GM19324 (cell line): ENCODE measurements around the gene ZNF777.
"Not testable (repeated sequence)": the region's sequence is repeated elsewhere in the genome, so short reads cannot be mapped to it uniquely, and the experiment has no call there.

Experiments used
- ATAC-seq: cut with Tn5 transposase; IDR thresholded peaks from one replicate; pipeline ENCODE4 v1.9.1; 2021; ENCODE audit warnings: mild to moderate bottlenecking, moderate library complexity; ENCODE audit not compliant: unreplicated experiment, low FRiP score

Gene ZNF777

GRCh38 chr7:149460493-149461277, at the start of gene ZNF777:
TSS of gene ZNF777 (minus strand) at chr7:149461062. CDS start at chr7:149456022, 5,040 bp downstream.
- ATAC-seq, result peak; percentile 96

- ATAC-seq, result no peak
These were observed 49.4 kb upstream of the ZNF777 start for GRCh38 chr7:149510248-149510647.

- ATAC-seq, result no peak
These were observed 48.9 kb upstream of the ZNF777 start for GRCh38 chr7:149509774-149510173.

- no peak for ATAC-seq
These were observed 44.7 kb upstream of the ZNF777 start for GRCh38 chr7:149505551-149505950.

- no peak for ATAC-seq
These were observed 40.8 kb upstream of the ZNF777 start for GRCh38 chr7:149501651-149502050.

- no peak for ATAC-seq
These were observed 40.0 kb upstream of the ZNF777 start for GRCh38 chr7:149500910-149501309.

GRCh38 chr7:149500201-149500600, 39.3 kb upstream of the ZNF777 start:
- no peak for ATAC-seq

GRCh38 chr7:149498811-149499210, 37.9 kb upstream of the ZNF777 start:
- ATAC-seq, result no peak

- peak; percentile 95 for ATAC-seq
These were observed 36.8 kb upstream of the ZNF777 start, which contains the start of gene ZNF746 for GRCh38 chr7:149497467-149498261. TSS of gene ZNF746 (minus strand) at chr7:149497809. CDS start at chr7:149497536, 273 bp downstream.

GRCh38 chr7:149496642-149497391, 36.0 kb upstream of the ZNF777 start:
- peak; percentile 41 for ATAC-seq

GRCh38 chr7:149495785-149496641, 35.2 kb upstream of the ZNF777 start:
- no peak for ATAC-seq

GRCh38 chr7:149494738-149495368, 34.0 kb upstream of the ZNF777 start:
- no peak for ATAC-seq

GRCh38 chr7:149493975-149494374, 33.1 kb upstream of the ZNF777 start:
- not testable (repeated sequence) for ATAC-seq

- no peak for ATAC-seq
These were observed 32.5 kb upstream of the ZNF777 start for GRCh38 chr7:149493366-149493765.

GRCh38 chr7:149490083-149490760, 29.4 kb upstream of the ZNF777 start:
- no peak for ATAC-seq

GRCh38 chr7:149489391-149490024, 28.6 kb upstream of the ZNF777 start:
- no peak for ATAC-seq

- ATAC-seq, result no peak
These were observed 18.7 kb upstream of the ZNF777 start for GRCh38 chr7:149479568-149479967.

GRCh38 chr7:149478754-149479153, 17.9 kb upstream of the ZNF777 start:
- no peak for ATAC-seq
